HG03432 (cell line): ENCODE data around the gene PSMG2.

ENCODE experiments used
- ATAC-seq: cut with Tn5 transposase; IDR thresholded peaks from one replicate; pipeline ENCODE4 v1.9.1; 2021; ENCODE audit warnings: mild to moderate bottlenecking, moderate library complexity; ENCODE audit not compliant: unreplicated experiment

PSMG2 gene, protein sequence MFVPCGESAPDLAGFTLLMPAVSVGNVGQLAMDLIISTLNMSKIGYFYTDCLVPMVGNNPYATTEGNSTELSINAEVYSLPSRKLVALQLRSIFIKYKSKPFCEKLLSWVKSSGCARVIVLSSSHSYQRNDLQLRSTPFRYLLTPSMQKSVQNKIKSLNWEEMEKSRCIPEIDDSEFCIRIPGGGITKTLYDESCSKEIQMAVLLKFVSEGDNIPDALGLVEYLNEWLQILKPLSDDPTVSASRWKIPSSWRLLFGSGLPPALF

DNA sequence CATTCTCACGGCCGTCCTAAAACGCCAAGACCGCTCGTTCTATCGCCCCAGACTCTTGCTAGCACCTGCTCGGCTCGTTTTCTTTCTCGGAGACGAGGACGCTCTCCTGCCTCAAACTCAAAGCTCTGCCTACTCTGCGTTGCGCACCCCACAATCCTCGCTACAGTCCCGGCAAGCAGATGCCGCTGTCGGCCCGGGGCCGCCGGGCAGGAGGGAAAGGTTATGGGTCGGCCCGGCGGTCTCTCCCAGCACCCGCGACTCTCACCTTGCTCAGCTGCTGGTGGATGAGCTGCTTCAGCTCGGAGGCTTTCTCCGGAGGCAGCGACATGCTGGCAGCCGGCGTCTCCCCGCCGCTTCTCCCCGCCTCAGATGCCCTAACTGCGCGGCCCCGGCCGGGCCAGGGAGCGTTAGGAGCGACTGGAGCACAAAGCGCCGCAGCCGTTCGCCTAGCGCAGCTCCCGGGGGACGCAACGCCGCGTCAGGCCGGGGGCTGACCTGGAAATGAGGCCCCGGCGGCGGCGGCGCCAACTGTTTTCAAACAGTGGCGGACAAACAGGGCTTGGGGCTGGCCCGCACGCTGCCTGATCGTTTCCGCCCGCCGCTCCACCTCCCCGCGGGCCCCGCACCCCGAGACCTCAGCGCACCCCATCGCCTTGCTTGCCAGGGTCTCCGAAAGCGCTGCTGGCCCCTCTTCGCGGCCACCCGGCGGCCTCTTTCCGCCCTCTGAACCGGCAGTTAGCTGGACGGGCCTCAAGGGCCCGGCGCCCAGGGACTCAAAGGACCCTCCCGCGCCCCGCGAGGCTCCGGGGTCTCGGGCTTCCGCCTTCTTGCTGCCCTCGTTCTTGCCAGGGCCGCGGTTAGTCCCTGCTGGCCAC, at the start of gene PSMG2, which contains the start of gene CEP76:
PSMG2 (plus strand) TSS at position 822 of the 875 bp plus-strand sequence. CDS start 66 bp downstream, outside the sequence.
CEP76 (minus strand) TSS at position 503 of the 875 bp plus-strand sequence; CDS start at position 328, 175 bp downstream.
- peak; percentile 89 for ATAC-seq

DNA sequence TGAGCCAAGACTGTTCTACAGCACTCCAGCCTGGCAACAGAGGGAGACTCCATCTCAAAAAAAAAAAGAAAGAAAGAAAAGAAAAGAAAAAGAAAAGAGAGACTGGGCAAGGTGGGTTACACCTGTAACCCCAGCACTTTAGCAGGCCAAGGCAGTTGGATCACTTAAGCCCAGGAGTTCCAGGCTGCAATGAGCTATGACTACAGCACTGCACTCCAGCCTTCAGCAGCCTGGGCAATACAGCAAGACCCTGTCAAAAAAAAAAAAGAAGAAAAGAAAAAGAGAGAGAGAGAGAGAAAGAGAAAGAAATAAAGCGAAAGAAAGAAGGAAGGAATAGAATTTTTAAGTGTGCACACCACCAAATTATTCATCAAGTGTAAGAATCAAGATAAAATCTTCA, 47.9 kb upstream of the PSMG2 start:
- ATAC-seq, result no peak

DNA sequence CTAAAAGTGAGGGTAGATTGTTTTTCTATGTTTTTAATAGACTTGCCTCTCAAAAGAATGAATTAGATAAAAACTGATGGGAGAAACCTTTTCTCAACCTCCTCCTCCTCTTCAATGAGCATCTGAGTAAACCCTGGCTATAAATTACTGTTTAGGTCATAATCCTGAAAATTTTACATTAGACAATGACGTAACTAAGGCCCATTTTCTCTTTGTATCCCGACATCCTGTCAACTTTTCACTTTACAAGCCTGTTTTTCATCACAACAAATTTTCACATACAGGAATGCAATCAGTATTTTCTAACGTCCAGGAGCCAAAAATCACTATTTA, 46.3 kb upstream of the PSMG2 start:
- ATAC-seq, result no peak

DNA sequence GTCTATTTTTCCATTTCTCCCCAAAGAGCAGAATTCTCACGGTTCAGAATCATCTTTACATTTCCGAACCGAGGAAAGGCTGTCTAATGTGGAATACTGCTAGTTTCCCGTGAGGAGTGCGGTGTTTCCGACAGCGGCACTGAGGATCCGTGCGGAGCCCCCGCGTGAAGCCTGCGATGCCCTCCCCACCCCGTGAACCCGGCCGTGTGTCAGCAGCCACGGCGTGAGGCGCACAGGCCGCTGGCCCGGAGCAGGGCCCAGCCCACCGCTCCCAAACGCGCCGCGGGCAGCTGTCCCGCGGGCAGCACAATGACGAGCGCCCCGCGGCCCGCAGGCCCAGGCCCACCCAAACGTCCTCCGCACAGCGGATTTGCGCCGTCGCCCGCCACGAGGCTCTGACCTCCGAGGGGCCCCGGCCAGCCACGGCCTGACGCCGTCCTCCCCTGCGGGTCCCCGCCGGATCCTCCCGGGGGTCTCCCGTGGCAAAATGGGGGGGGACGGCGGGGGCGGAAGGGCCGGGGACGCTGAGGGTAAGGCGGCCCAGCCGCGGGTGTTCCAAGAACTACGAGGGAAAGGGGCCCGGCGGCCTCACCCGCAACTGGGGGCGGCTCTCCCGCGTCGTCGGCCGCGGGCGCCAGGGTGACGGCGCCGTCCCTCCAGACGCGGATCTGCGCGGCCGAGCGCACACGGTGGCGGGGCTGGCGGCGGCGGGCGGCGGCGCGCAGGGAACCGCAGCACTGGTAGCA, 45.7 kb upstream of the PSMG2 start:
- peak; percentile 43 for ATAC-seq

DNA sequence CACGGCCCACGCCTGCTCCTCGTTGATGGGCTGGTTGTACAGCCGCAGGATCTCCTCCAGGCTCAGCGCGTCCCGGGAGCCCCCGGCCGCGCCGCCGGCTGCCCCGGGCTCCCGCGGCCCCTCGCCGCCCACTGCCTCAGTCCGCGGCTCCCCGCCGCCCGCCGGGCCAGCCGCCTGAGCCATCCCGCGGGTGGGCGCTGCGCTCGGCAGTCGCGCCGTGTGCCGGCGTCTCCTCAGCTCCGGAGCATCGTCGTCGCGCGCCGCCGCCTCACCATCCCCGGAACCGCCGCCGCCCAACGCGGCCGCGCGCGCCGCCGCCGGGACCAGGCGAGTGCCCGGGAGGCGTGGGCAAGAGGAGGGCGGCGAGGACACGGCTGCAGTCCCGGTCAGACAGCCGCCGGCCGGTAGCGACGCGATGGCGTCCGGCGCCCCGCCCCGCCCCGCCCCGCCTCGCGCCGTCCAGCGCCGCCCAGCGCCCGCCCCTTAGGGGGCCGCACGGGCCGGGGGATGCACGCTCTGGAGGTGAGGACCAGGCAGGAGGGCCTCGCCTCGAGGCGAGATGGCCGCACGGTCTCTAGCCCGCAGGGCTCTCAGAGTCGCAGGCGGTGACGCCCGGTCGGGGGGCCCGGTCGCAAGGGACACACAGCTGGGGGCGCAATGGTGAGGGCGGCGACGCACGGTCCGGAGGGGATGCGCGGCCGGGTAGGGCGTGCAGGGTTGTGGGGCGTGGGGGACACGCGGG, 45.0 kb upstream of the PSMG2 start, which contains the start of gene SPIRE1:
SPIRE1 (minus strand) TSS at position 424 of the 742 bp plus-strand sequence; CDS start at position 183, 241 bp downstream.
- ATAC-seq, result peak; percentile 74

DNA sequence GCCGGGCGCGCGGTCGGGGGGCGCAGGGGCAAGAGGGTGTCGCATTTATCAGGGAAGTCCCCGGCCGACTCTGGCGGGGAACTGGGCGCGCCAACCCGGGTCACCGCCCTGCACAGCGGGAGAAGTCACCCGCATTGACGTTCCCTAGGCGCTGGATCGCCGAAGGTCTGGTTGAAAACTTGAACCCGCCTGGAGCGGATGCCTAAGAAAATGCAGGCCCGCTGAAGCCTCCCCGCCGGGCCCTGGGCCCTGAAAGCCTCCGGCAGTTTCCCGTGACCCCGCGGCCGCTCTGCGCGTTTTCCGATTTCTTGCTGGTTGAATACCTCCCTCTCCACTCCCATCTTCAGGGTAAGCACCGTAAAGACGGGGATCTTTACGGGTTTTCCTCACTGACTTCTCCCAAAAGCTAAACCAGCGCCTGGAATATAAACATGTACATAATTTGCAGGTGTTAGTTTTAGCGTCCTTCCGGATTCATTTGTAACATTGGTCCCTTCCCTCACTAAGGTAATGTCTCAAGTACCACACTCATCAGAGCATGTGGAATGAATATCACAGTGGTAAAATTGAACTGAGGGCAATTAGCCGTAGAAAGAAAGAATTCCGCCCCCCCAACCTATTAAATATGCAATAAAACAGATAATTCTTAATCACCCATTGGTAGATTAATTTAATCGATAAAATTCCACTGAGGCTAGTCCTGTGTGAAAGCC, 44.3 kb upstream of the PSMG2 start:
- peak; percentile 31 for ATAC-seq

DNA sequence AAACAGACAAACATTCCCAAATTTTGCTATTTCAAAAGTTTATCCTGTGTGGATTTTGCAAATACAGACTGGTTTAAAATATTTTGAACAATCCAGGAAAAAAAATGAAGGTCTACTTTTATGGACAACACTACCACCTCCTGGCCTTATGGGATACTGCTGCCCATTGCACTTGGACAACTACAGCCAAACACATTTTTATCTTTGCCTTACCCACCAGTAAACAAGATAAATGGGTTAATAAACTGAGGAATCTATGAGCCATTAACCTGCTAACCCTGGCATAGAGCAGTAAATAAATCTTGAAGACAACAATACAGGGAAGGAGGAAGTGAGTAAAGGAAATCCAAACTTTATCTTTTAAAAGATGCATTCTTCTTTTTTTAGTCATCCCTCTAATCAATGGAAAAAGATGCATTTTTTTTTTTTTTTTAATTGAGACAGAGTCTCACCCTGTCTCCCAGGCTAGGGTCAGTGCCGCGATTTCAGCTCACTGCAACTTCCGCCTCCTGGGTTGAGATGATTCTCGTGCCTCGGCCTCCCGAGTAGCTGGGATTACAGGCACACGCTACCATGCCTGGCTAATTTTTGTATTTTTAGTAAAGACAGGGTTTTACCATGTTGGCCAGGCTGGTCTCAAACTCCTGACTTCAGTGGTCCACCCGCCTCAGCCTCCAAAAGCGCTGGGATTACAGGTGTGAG, 42.8 kb upstream of the PSMG2 start:
- ATAC-seq, result no peak

DNA sequence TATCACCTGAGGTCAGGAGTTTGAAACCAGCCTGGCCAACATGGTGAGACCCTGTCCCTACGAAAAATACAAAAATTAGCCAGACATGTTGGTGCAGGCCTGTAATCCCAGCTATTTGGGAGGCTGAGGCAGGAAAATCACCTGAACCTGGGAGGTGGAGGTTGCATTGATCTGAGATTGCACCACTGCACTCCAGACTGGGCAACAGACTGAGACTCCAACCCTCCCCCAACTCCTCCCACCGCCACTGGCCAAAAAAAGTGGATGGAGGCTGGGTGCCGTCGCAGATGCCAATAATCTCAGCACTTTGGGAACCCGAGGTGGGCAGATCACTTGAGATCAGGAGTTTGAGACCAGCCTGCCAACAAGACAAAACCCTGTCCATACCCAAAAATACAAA, 34.8 kb upstream of the PSMG2 start:
- ATAC-seq, result no peak

DNA sequence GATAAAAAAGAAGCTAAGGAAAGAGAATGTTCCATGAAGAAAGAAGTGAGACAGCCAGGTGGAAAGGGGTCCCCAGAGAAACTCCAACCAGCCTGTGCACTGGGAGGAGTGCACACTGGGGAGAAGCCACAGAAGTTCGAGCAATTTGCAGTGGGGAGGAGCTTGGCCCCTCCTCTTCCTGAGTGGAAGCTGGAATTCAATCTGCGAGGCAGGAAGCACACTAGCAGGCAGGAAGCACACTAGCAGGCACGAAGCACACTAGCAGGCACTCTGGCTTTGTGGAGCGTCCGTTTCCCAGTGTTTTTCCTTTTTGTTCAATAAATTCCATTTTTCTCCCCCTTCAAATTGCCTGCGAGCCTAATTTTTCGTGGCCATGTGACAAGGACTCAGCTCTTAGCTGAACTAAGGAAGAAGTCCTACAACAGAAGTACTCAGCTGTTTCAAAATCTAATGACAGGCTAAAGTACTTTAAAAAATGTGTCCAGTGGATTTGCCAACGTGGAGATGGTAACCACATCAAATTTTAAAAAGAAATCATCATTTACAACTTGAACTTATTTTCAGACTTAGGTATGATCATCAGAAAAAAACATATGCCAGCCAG, 23.6 kb upstream of the PSMG2 start:
- no peak for ATAC-seq

DNA sequence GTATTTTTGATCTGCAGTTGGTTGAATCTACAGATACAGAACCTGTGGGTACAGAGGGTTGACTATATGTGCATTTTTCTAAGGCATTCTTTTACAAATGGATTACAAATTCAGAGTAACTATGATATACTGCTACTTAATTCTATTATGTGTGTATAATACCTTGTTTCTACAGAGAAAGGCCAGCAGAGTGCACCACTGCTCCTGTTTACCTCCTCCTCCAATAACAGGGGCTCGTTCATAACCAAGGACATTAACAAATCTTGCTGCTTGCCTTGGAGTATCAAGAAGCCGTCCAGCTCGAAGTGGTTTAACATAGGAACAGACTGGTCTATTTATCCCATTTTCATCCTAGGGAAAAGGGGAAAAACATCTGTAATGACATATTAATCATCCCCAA, 16.7 kb upstream of the PSMG2 start:
- no peak for ATAC-seq

DNA sequence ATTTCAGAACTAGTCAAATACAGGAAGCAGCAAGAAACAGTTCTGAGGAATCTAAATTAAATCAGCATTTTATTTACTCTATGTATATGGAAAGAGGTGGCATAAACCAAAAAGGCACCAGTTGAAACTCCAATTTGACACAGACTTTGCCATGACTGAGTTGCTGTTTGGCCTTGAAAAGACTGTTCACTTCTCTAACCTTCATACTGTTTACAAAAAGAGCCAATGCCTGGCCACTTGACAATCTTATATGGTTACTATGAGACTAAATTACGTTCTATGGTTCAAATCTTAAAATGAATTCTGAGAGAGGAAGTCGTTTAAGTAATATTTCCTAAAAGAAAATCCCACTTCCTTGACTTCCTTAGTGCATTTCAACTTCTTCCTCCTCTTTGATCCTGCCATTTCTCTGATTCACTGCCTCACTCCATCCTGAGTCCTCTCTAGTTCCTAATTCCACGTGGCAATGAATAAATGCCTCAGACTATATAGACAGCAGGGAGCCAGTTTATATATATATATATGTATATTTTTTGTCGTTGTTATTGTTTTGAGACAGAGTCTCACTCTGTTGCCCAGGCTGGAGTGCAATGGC, 13.5 kb upstream of the PSMG2 start:
- no peak for ATAC-seq

DNA sequence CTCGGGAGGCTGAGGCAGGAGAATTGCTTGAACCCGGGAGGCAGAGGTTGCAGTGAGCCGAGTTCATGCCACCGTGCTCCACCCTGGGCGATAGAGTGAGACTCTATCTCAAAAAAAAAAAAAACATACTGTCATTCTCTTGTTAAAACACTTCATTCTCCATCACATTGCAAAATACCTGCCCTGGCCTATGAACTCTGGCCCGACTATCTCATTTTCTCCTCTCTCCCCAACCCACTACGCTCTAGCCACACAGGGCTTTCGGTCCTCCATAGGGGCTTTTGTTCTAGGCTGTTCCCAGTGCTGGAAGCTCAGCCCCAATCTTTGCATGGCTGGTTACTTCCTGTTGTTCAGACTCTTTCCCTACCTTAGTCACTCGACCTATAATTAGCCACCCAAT, 10.6 kb upstream of the PSMG2 start:
- ATAC-seq, result no peak

DNA sequence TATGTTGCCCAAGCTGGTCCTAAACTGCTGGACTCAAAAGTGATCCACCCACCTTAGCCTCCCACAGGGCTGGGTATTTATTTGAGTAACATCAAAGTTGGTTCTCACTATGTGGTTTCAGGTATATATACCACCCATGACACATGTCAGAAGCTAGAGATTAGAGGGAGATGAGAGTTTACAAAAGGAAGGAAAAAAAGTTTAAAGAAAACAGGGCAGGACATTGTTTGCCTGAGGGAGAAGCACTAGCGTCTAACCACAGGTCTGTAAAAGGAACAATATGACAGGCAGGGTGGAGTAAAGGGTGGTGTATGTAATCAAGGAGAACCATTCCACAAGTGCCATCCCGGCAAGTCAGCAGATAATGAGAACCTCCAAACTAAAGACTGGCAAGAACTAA, 8.8 kb upstream of the PSMG2 start:
- no peak for ATAC-seq

DNA sequence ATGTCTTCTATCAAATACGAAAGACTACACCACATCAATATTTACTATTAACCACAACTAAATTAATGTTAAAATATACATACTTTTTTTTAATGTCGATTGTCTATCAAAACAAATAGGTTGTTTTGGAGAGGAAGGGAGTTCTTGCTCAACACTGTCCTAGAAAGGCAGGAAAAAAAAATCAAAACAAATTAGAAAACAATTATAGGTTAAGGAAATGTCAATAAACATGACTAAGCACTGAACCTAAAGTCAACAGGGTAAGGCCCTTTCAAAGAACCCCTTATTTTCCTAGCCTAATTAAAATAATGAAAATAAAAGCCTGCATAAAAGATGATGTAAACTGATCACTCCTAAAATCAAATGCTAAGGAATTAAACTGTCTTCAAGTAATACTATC, 3.1 kb upstream of the PSMG2 start:
- no peak for ATAC-seq

DNA sequence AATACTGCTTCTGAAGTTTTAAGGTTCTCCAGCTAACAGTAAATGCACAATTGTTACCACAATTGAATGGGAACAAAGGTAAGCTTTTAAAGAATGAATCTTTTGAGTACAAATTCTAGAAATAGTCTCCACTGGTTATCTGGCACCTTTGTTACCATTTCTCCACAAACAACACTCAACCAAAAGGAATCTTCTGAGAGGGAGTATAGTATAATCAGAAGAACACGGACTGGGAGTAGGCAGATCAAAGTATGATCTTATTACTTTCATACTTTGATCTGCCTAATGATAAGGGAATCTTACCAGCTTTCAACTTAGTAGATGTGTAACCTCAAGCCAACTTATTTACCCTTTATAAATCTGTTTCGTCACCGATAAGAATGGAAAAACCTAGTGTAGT, 1.7 kb upstream of the PSMG2 start:
- no peak for ATAC-seq

DNA sequence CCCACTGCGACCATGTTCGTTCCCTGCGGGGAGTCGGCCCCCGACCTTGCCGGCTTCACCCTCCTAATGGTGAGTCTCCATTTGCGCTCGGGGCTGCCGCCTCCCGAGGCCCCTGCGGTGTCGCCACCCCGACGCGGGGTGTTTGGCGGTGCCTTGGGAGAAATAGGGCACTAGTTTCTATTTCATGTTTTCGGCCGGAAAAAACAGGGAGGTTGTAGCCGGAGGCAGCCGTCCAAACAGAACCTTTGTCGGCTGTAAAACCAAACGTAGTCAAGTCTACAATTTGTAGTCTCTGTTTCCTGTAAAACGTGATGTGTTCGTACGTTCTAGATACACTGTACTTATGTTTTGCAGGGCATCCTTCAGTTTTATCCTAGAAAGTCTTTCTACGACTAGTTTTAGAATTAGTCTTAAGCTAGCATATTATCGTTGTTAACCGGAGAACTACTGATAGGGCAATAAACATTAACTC, 290 bp downstream of the PSMG2 start:
- peak; percentile 1 for ATAC-seq

DNA sequence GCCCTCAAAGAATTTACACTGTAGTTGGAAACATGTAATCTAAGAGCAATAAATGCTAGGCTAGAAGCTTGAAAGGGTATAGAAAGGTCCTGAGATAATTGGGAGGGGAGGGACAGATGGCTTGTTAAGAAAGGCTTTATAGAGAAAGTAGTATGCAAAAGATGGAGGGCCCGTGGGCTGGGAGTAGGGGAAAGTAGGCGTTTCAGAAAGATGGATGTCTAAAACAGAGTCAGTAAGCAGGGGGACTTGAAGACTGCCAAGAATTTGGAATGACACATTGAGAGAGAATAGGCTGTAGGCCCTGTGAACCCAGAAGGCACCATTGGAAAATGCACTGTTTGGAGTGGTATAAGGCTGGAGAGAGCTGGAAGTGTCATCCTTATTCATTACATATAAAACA, 822 bp downstream of the PSMG2 start:
- ATAC-seq, result no peak

DNA sequence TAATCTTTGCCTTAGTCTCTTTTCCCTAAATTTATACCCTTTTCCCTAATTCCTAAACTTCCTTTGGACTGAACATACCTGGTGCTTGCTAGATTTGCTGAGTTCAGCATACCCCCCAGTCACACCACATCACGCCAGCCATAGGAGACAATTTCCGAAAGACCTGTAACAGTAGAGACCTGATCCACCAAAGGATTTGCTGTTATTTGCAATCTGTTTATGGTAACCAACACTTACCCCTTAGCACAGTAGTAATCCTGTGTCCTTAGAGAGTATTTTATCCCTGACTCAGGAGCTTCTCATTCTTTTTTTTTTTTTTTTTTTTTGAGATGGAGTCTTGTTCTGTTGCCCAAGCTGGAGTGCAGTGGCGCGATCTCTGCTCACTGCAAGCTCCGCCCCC, 8.6 kb downstream of the PSMG2 start:
- no peak for ATAC-seq
